Motor neuron (in vitro differentiated cells): ENCODE measurements around the gene NDEL1. TPM values are rescaled to one million over a fixed set of nuclear protein-coding genes. Genes with fewer than 3 reads are reported as not detected.

Experiments used
- ATAC-seq, 8 experiments: fragments of 200-7000 bp; cut with Tn5 transposase; replicated peaks in 6 of 8; 2 replicates each; pipeline ENCODE4 v1.8.0; 2021; ENCODE audit warnings: mild to moderate bottlenecking in 8 of 8, moderate library complexity in 8 of 8
- H3K27ac ChIP-seq, 2 donors: fragments of 250-450 bp; sonication (Bioruptor Pico); 2 replicates each; pipeline ENCODE4 v1.9.0; 2021; ENCODE audit warnings: antibody characterized with exemption in 2 of 2, mild to moderate bottlenecking in 2 of 2, moderate library complexity in 1 of 2
- H3K4me1 ChIP-seq, 2 donors: fragments of 250-450 bp; sonication (Bioruptor Pico); replicated peaks in 1 of 2; 2 replicates each; pipeline ENCODE4 v1.6.1; 2021; ENCODE audit warnings: antibody characterized with exemption in 2 of 2, mild to moderate bottlenecking in 2 of 2, moderate library complexity in 1 of 2
- H3K4me3 ChIP-seq, 5 donors: fragments of 250-450 bp; sonication (Bioruptor Pico); 2 replicates each; pipeline ENCODE4 v1.9.0; 2021; ENCODE audit warnings: antibody characterized with exemption in 5 of 5, mild to moderate bottlenecking in 5 of 5, moderate library complexity in 4 of 5
- WGBS, 10 experiments: fragments of 450-650 bp; shearing (Covaris generic); methylation state at CpG; one replicate each; pipeline ENCODE4 v1.0.0; 2022; 5-methylcytosine and 5-hydroxymethylcytosine counted together
- in situ Hi-C, 9 experiments: fragments of 400-800 bp; cut with MboI; loops; one replicate each; pipeline ENCODE4 v1.15.0; 2021; ENCODE audit warnings: low sequenced_read_pairs in 9 of 9, low pct_unique_long_range_greater_than_20kb in 2 of 9; ENCODE audit not compliant: unreplicated experiment in 9 of 9
- total RNA-seq, 8 experiments: library from RNA; unstranded; fragments of 300-600 nt; gene quantifications; 2 replicates each; pipeline versions ENCODE4 v1.2.3 to v1.2.4, GENCODE V29; 2022

NDEL1 gene
- total RNA-seq, 8 experiments from 2014 or later: 31.8 to 63.6 (median 54.6) TPM

- in situ Hi-C loops: no loop called here
- ATAC-seq: no peak
- no peak overlapping the region for H3K27ac ChIP-seq
- 50 to 100% (median 94%) methylated on average over 2 to 13 of the region's 19 CpGs; no CpG with 5 or more reads in 3 of the 10 experiments for WGBS, 10 experiments
- no peak overlapping the region for H3K4me3 ChIP-seq
- H3K4me1 ChIP-seq: no peaks in the 10 kb centered on the region
Measured at GRCh38 chr17:8487130-8487645, 51.5 kb downstream of the NDEL1 start.

- WGBS, 10 experiments: 92 to 100% (median 98%) methylated on average over 1 to 5 of the region's 5 CpGs; no CpG with 5 or more reads in 5 of the 10 experiments
- ATAC-seq: peak in 3 of 8 experiments; percentile 3 to 59 (median 12)
- Histone ChIP-seq H3K27ac (no peak overlapping the region), H3K4me3 (no peak overlapping the region), H3K4me1 (no peaks in the 10 kb centered on the region)
- in situ Hi-C loops: no loop called here
Measured at GRCh38 chr17:8487743-8488142, 52.1 kb downstream of the NDEL1 start.

GRCh38 chr17:8488491-8488890, 52.8 kb downstream of the NDEL1 start:
- Histone ChIP-seq H3K27ac (no peak overlapping the region), H3K4me3 (no peak overlapping the region), H3K4me1 (no peaks in the 10 kb centered on the region)
- WGBS, 10 experiments: 83 to 100% (median 100%) methylated on average over 1 to 6 of the region's 6 CpGs; no CpG with 5 or more reads in 3 of the 10 experiments
- in situ Hi-C loops: no loop called here
- peak in 6 of 8 experiments; percentile 8 to 41 (median 26) for ATAC-seq

- peak; percentile 66 to 99 (median 85) for ATAC-seq
- H3K4me1 ChIP-seq: no peaks in the 10 kb centered on the region
- 0 to 100% (median 69%) methylated on average over 2 to 4 of the region's 4 CpGs; no CpG with 5 or more reads in 4 of the 10 experiments for WGBS, 10 experiments
- no peak overlapping the region for H3K27ac ChIP-seq
- in situ Hi-C loops: no loop called here
- H3K4me3 ChIP-seq: no peak overlapping the region
Measured at GRCh38 chr17:8488901-8489300, 53.2 kb downstream of the NDEL1 start.

GRCh38 chr17:8489841-8490240, 54.2 kb downstream of the NDEL1 start:
- ATAC-seq: no peak
- Histone ChIP-seq H3K4me1 (no peaks in the 10 kb centered on the region), H3K4me3 (no peak overlapping the region), H3K27ac (no peak overlapping the region)
- WGBS, 10 experiments: 47 to 100% (median 97%) methylated on average over 2 to 3 of the region's 3 CpGs; no CpG with 5 or more reads in 5 of the 10 experiments
- in situ Hi-C loops: no loop called here

- Histone ChIP-seq H3K4me3 (no peak overlapping the region), H3K4me1 (no peaks in the 10 kb centered on the region), H3K27ac (no peak overlapping the region)
- WGBS, 10 experiments: 80 to 100% (median 89%) methylated on average over 1 to 11 of the region's 17 CpGs; no CpG with 5 or more reads in 3 of the 10 experiments
- in situ Hi-C loops: no loop called here
- ATAC-seq: no peak
Measured at GRCh38 chr17:8490256-8491023, 54.8 kb downstream of the NDEL1 start.

- Histone ChIP-seq H3K27ac (no peak overlapping the region), H3K4me3 (no peak overlapping the region), H3K4me1 (no peaks in the 10 kb centered on the region)
- WGBS, 10 experiments: 80 to 100% (median 97%) methylated on average over 1 to 13 of the region's 17 CpGs; no CpG with 5 or more reads in 1 of the 10 experiments
- in situ Hi-C loops: no loop called here
- no peak for ATAC-seq
Measured at GRCh38 chr17:8492121-8492520, 56.4 kb downstream of the NDEL1 start.

GRCh38 chr17:8494021-8494420, 58.3 kb downstream of the NDEL1 start:
- Histone ChIP-seq H3K27ac (no peak overlapping the region), H3K4me3 (no peak overlapping the region), H3K4me1 (no peaks in the 10 kb centered on the region)
- 67 to 100% (median 100%) methylated on average over 1 to 4 of the region's 12 CpGs; no CpG with 5 or more reads in 4 of the 10 experiments for WGBS, 10 experiments
- in situ Hi-C loops: no loop called here
- ATAC-seq: no peak

GRCh38 chr17:8494506-8495111, 58.9 kb downstream of the NDEL1 start:
- no peak for ATAC-seq
- in situ Hi-C loops: no loop called here
- 14 to 100% (median 89%) methylated on average over 1 to 8 of the region's 8 CpGs; no CpG with 5 or more reads in 4 of the 10 experiments for WGBS, 10 experiments
- Histone ChIP-seq H3K27ac (no peak overlapping the region), H3K4me3 (no peak overlapping the region), H3K4me1 (no peaks in the 10 kb centered on the region)

GRCh38 chr17:8496081-8496480, 60.4 kb downstream of the NDEL1 start:
- no peak for ATAC-seq
- WGBS, 10 experiments: 75 to 100% (median 88%) methylated on average over 3 to 11 of the region's 13 CpGs; no CpG with 5 or more reads in 4 of the 10 experiments
- no peak overlapping the region for H3K27ac ChIP-seq

GRCh38 chr17:8499171-8499570, 63.5 kb downstream of the NDEL1 start:
- in situ Hi-C loops: no loop called here
- WGBS, 10 experiments: 80 to 100% (median 96%) methylated on average over 1 to 8 of the region's 9 CpGs; no CpG with 5 or more reads in 2 of the 10 experiments
- no peak for ATAC-seq
- Histone ChIP-seq H3K4me1 (no peaks in the 10 kb centered on the region), H3K4me3 (no peak overlapping the region), H3K27ac (no peak overlapping the region)

More at GRCh38 chr17:8496081-8496480, 60.4 kb downstream of the NDEL1 start:
- in situ Hi-C loops: no loop called here
- H3K4me1 ChIP-seq: no peaks in the 10 kb centered on the region
- no peak overlapping the region for H3K4me3 ChIP-seq

GRCh38 chr17:8499614-8500013, 63.9 kb downstream of the NDEL1 start:
- 0 to 100% (median 97%) methylated on average over 1 to 5 of the region's 5 CpGs; no CpG with 5 or more reads in 1 of the 10 experiments for WGBS, 10 experiments
- no peak for ATAC-seq

GRCh38 chr17:8500609-8501008, 64.9 kb downstream of the NDEL1 start:
- Histone ChIP-seq H3K4me3 (no peak overlapping the region), H3K27ac (no peak overlapping the region), H3K4me1 (no peaks in the 10 kb centered on the region)
- no peak for ATAC-seq
- in situ Hi-C loops: no loop called here
- 55 to 100% (median 92%) methylated on average over 1 to 6 of the region's 8 CpGs; no CpG with 5 or more reads in 1 of the 10 experiments for WGBS, 10 experiments

More at GRCh38 chr17:8499614-8500013, 63.9 kb downstream of the NDEL1 start:
- H3K4me1 ChIP-seq: no peaks in the 10 kb centered on the region
- H3K4me3 ChIP-seq: no peak overlapping the region
- H3K27ac ChIP-seq: no peak overlapping the region
- in situ Hi-C loops: no loop called here
